GM10266 (cell line): ENCODE data around the gene NTRK2.
"Not testable (repeated sequence)": the region's sequence is repeated elsewhere in the genome, so short reads cannot be mapped to it uniquely, and the experiment has no call there.

Source experiments
- DNase-seq: peaks from one replicate; pipeline ENCODE4 v3.0.0; 2012; ENCODE audit errors: extremely low spot score
- TF ChIP-seq, protein P1 (sequence below): IDR thresholded peaks from 2 replicates; pipeline ENCODE4 v1.5.1; 2012; ENCODE audit warnings: mild to moderate bottlenecking, low read depth; ENCODE audit not compliant: control insufficient read depth, insufficient read depth; ENCODE audit errors: missing control alignments

Gene NTRK2

DNA sequence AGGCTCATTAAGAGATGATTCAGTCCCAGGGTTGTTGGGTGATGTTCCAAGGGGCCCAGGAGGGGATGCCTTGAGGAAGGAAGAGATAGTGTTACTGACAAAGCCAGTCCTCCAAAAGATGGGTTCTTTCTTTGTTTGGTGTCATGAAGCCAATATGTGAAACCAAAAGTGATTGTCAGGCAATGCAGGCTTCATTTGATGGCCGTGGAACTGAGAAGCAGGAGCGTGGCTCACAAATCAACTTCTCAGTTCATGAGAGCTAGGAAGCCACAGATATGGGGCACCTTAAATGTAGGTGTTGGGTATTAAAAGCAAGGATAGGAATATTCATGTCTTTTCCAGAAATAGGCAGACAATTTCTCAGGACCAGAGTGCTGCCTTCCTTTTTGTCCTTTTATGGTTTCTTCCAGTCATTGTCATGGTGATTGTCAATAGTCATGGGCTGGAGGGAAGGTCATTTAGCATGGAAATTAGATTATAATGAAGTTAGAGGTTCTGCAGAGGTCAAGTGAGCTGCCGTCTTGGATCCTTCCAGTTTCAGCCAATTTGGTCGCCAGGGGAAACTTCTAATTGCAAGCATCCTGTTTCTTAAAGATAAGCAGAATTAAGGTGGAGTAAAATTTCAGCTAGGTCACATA is 393.0 kb downstream of the NTRK2 start:
- TF ChIP-seq, protein P1, sequence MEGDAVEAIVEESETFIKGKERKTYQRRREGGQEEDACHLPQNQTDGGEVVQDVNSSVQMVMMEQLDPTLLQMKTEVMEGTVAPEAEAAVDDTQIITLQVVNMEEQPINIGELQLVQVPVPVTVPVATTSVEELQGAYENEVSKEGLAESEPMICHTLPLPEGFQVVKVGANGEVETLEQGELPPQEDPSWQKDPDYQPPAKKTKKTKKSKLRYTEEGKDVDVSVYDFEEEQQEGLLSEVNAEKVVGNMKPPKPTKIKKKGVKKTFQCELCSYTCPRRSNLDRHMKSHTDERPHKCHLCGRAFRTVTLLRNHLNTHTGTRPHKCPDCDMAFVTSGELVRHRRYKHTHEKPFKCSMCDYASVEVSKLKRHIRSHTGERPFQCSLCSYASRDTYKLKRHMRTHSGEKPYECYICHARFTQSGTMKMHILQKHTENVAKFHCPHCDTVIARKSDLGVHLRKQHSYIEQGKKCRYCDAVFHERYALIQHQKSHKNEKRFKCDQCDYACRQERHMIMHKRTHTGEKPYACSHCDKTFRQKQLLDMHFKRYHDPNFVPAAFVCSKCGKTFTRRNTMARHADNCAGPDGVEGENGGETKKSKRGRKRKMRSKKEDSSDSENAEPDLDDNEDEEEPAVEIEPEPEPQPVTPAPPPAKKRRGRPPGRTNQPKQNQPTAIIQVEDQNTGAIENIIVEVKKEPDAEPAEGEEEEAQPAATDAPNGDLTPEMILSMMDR = no peak

DNA sequence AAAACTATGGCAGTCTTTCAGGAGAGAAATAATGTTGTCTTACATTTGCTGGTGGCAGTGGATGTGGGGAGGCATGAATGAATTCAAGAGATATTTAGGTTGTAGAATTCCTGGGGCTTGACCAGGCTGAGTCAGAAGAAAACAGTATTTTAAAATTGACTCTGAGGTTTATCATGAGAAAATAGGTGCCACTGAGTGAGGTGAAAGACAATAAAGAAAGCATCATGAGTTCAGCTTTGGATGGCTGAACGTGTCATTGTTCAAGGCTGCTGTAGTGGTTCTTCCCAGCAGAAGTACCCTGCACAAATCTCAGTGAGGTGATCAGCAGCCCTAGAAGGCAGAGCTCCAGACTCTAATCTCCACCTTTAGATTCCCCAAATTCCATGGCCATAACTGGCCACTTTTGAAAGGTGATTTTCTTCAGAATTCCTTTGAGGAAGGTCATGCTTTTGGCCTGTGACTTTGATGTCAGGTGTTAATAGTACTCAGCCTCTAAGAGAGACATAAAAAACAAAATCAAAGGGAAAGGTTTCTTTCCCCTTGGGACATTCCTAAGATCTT is 395.4 kb downstream of the NTRK2 start:
- TF ChIP-seq, protein P1 = no peak
- DNase-seq = no peak

More for the DNA sequence above, 393.0 kb downstream of the NTRK2 start:
- DNase-seq = no peak

DNA sequence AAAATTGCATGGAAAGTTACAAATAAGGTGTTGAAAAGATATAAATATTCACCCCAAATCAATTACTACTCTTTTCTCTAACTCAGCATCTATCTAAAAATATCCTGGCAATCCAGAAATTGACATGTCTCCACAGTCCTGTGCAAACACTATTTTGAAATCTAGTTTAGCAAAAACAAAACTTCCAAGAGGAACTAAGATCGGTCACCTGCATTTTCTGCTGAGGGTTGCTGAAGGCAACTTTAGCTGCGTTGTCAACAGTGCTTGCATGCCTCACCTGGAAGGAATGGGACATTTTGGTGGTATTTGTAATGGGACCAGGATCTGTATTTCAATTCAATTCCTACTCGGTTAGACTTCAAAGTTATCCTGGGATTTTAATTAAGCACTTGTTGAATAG is 398.3 kb downstream of the NTRK2 start:
- no peak for DNase-seq
- TF ChIP-seq, protein P1 = no peak

DNA sequence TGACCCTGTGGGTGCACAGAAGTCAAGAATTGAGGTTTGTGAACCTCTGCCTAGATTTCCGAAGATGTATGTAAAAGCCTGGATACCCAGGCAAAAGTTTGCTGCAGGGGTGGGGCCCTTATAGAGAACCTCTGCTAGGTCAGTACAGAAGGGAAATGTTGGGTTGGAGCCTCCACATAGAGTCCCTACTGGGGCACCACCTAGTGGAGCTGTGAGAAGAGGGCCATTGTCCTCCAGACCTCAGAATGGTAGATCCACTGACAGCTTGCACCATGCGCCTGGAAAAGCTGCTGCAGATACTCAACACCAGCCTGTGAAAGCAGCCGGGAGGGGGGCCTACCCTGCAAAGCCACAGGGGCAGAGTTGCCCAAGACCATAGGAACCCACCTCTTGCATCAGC is 399.9 kb downstream of the NTRK2 start:
- TF ChIP-seq, protein P1 = peak; percentile 28
- DNase-seq = not testable (repeated sequence)
